GM21381 (cell line): ENCODE measurements around the gene BMP15.

Experiments
- ATAC-seq: cut with Tn5 transposase; IDR thresholded peaks from one replicate; pipeline ENCODE4 v1.9.1; 2021; ENCODE audit warnings: mild to moderate bottlenecking, moderate library complexity; ENCODE audit not compliant: unreplicated experiment

The BMP15 gene

GRCh38 chrX:50910685-50911176, at the start of gene BMP15:
Gene BMP15 (plus strand): TSS chrX:50910735. CDS start chrX:50910784, 49 bp downstream.
- ATAC-seq = no peak

DNA sequence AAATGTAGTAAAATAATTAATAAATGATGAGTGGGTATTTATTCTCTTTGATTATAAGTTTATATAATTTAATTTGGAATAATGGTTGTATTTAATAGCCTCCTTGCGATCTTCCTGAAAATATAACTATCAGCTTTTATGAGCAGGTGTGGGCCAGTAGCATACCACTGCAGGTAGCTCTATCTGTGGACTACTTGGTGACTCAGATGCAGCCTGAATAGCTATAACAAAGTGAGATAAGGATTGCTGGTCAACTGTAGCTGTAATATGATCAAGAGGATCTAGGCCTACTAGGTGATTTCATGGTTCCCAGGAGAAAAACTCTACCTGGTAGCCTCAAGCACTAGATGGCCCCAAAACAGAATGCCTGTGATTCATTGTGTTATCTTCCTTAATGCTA, 47.1 kb upstream of the BMP15 start:
- ATAC-seq = no peak

- no peak for ATAC-seq
Measured at GRCh38 chrX:50865311-50865710, 45.2 kb upstream of the BMP15 start.

DNA sequence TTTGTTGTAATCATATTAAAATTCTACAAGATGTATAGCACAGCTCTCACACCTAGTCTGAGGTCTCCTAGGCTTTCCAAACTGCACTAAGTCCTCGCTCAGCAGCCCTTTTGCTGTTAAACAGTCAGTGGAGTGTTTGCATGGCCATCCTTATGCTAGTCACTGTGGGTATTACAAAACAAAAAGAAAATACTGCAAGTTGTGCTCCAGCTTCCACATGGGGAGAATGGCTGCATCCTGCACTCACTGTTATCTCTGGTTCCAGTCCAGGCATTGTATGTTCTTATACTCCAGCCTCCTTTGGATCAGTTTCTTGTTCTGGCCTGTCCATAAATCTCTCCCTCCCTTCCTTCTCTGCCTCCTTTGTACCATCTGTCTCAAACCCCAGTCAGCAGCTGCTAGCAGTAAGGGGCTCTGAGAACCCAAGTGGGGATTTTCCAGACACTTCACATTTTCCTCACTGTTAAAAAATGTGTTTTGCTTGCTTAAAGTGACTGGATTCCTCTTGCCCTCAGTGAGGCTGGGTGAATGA, 38.5 kb upstream of the BMP15 start:
- no peak for ATAC-seq

- no peak for ATAC-seq
Measured at GRCh38 chrX:50874876-50875275, 35.7 kb upstream of the BMP15 start.

DNA sequence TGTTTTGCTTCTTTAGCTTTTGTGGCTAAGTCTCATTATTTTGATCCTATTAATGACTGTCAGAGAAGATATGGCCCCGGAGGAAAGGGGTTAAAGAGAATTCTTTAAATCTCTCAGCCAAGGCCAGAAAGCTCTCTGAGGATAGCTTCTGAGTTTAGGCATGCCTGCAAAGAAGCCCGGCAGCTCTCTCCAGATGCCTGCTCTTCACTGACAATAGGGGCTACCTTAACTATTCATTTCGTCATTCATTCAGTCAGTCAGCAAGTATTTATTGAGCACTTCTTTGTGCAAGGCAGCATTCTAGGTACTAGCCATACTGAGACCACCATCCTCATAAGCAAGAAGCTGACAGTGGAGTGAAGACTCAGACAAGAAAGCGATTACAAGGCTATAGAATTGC, 34.0 kb upstream of the BMP15 start:
- no peak for ATAC-seq

- no peak for ATAC-seq
Measured at GRCh38 chrX:50877310-50877709, 33.2 kb upstream of the BMP15 start.

GRCh38 chrX:50881028-50881427, 29.5 kb upstream of the BMP15 start:
- ATAC-seq = no peak

- no peak for ATAC-seq
Measured at GRCh38 chrX:50888884-50889283, 21.7 kb upstream of the BMP15 start.

DNA sequence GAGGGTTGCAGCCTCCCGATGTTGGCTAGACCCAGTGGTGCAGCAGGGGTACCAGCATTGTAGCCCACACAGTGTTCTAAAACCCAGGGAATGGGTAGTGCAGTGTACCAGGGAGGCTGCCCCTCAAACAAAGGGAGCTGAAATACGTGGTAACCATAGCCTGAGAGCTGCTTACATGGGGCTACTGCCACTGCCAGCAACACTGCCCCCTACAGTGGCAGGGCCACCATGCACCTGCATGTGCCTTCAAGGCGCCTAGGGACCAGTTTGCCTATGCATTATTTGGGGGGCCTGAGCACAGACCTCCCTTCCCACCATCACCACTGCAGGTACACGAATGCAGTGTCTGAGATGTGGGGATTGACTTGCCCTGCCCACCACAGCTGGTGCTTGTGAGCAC, 21.0 kb upstream of the BMP15 start:
- ATAC-seq = no peak

- ATAC-seq = no peak
Measured at GRCh38 chrX:50893047-50893446, 17.5 kb upstream of the BMP15 start.

GRCh38 chrX:50893466-50893865, 17.1 kb upstream of the BMP15 start:
- ATAC-seq = no peak

DNA sequence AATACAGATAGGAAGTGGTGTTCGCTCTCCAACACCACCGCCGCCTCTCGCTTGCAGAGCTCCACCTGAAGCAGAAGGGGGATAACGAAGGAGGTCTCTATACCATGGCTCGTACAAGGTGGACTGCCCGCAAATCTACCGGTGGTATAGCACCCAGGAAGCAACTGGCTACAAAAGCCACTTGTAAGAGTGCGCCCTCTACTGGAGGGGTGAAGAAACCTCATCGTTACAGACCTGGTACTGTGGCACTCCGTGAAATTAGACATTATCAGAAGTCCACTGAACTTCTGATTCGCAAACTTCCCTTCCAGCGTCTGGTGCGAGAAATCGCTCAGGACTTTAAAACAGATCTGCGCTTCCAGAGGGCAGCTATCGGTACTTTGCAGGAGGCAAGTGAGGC, 5.2 kb upstream of the BMP15 start:
- no peak for ATAC-seq

DNA sequence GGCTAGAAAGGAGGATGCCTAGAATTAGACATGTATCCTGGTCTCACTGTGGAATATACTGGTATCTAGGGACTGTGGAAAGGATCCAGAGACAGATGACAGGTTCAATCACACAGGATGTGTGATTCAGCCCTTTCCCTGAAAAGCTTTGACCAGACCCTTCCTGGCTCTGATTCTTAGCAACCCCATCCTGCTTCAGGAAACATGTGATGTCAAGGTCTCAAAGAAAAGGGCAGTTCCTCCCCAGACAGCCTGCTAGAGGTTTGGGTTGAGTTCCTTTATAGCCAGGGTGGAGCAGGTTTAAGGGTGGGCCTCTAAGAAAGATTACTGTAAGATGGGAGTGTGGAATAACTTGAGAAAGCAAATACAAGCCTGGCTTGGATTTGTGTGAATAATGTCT, 3.0 kb downstream of the BMP15 start:
- no peak for ATAC-seq

DNA sequence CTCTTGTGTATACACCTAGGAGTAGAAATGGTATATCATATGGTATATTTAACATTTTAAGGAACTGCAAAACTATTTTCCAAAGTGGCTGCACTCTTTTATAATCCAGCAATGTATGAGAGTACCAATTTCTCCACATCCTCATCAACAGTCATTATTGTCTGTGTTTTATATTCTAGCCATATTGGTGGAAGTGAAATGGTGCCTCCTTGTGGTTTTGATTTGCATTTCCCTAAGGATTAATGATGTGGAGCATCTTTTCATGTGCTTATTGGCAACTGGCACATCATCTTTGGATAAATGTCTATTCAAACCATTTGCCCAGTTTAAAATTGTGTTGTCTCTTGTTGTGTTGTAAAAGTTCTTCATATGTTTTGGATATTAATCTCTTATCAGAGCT, 9.6 kb downstream of the BMP15 start:
- ATAC-seq = no peak

DNA sequence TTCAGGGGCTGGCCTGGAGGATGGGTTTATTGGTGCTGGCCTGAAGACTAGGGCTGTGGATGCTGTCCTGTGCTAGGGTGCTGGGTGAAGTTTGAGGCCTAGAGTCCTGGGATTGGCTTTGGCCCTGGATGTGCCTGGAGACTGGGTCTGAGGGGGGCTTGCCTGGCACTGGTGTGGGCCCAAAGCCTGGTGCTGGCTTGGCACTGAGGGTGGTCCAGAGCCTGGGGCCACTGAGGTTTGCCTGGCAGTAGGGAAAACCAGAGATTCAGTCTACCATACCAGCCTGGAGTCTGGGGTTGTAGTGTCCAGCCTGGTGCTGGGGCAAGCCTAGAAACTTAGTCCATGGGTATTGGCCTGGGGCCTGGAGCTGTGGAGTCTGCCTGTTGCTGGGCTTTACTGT, 16.6 kb downstream of the BMP15 start:
- no peak for ATAC-seq

DNA sequence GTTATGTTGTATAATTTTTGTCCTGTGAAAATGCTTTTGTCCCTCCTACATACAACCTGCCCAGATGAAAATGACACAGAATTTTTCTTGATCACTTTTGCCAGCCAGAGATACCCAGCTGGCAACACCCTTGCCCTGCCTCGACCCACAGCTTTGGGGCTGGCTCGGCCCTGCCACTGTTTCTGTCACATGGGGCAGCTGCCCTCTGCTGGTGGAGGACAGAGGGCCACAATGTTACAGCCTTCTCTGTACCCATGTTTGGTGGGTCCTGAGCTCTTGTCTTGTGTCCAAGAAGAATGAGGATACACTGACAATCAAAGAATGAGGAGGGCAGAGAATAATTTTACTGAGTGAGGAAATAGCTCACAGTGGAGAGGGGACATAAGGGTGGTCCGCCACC, 31.1 kb downstream of the BMP15 start:
- ATAC-seq = no peak

- ATAC-seq = no peak
Measured at GRCh38 chrX:50942471-50942870, 31.9 kb downstream of the BMP15 start.

DNA sequence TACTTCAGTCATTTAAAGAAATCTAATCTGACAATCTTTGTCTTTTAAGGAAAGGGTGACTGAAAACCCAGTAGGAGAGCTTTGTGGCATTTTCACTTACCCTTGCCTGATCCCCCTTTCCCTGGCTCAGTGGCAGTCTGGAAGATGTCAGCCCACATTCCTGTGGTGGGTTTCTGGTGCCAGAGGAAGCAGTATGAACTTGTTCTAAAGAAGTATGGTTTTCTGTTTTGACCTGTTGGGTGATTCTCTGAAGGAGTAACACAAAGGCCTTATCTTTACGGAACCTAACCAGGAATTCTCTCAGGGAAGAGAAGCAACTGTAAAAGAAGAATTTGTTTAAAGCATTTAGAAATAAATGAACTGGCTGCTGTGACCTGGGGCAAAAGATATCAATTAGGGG, 41.9 kb downstream of the BMP15 start:
- ATAC-seq = no peak

DNA sequence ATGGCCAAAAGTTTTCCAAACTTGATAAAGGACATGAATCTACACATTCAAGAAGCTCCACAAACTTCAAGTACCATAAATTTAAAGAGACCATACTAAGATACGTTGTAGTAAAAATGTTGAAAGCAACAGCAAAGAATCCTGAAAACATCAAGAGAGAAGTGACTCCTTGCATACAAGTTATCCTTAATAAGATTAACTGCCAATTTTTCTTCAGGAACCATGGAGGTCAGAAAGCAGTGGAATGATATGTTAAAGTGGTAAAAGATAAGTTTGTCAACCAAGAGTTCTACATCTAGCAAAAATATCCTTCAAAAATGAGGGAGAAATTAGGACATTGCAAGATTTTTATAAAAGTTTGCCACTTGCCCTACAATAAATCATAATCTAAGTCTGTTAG, 43.3 kb downstream of the BMP15 start:
- no peak for ATAC-seq

DNA sequence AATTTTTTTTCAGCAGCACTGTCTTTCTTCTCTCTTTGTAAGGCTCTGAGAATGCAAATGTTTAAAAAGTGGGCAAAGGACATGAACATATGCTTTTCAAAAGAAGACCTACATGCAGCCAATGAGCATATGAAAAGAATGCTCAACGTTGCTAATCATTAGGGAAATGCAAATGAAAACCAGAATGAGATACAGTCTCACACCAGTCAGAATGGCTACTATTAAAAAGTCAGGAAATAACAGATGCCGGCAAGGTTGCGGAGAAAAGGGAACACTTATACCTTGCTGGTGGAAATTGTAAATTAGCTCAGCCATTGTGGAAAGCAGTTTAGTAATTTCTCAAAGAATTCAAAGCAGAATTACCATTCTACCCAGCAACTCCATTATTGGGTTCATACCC, 51.6 kb downstream of the BMP15 start:
- ATAC-seq = no peak

- no peak for ATAC-seq
Measured at GRCh38 chrX:50963842-50964241, 53.3 kb downstream of the BMP15 start.
